Fibroblast of skin of scalp (primary cell): ENCODE results near the gene CLCN2.

Experiments used
- DNase-seq: peaks from one replicate; pipeline ENCODE4 v3.0.0-alpha.2; 2013

Gene CLCN2

DNA sequence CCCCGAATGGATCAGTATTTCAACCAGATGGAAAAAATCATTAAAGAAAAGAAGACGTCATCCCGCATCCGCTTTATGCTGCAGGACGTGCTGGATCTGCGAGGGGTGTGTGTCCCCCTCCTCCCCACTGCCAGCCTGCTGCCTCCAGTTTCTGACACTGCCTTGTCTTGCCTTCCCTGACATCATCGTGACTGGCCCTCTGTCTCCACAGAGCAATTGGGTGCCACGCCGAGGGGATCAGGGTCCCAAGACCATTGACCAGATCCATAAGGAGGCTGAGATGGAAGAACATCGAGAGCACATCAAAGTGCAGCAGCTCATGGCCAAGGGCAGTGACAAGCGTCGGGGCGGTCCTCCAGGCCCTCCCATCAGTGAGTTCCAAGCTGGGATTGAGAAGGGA is 36.1 kb downstream of the CLCN2 start:
- no peak for DNase-seq

DNA sequence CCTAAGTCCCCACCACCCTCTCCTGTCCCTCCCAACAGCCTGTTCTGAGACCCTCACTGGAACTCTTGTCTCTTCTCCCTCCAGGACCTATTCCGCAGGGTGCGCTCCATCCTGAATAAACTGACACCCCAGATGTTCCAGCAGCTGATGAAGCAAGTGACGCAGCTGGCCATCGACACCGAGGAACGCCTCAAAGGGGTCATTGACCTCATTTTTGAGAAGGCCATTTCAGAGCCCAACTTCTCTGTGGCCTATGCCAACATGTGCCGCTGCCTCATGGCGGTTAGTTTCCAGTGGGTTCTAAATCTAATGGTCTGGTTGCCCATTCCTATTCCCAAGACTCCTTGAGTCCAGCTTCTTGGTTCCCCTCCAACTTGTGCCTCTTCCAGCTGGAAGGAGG is 37.7 kb downstream of the CLCN2 start:
- no peak for DNase-seq

DNA sequence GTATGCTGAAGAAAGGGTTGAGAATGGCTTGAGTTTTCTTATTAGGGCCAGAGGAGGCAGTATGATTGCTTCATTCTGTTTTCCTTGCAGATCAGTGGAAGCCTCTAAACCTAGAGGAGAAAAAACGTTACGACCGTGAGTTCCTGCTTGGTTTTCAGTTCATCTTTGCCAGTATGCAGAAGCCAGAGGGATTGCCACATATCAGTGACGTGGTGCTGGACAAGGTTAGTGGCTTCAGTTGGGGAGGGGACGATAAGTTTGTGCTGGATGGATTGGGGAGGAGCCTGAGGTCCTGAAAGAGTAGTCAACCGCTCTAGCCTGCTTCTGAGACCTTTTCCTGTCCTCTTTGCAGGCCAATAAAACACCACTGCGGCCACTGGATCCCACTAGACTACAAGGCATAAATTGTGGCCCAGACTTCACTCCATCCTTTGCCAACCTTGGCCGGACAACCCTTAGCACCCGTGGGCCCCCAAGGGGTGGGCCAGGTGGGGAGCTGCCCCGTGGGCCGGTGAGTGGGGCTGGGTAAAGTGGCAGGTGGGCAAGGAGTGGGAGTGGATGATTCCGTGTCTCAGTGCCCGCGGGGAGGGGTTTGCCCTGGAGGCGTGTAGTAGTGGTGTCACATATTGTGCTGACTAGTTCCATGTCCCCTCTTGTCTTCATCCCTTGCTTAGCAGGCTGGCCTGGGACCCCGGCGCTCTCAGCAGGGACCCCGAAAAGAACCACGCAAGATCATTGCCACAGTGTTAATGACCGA is 38.5 kb downstream of the CLCN2 start:
- DNase-seq: no peak

DNA sequence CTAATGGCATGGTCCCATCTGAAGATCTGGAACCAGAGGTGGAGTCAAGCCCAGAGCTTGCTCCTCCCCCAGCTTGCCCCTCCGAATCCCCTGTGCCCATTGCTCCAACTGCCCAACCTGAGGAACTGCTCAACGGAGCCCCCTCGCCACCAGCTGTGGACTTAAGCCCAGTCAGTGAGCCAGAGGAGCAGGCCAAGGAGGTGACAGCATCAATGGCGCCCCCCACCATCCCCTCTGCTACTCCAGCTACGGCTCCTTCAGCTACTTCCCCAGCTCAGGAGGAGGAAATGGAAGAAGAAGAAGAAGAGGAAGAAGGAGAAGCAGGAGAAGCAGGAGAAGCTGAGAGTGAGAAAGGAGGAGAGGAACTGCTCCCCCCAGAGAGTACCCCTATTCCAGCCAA is 39.7 kb downstream of the CLCN2 start:
- no peak for DNase-seq

DNA sequence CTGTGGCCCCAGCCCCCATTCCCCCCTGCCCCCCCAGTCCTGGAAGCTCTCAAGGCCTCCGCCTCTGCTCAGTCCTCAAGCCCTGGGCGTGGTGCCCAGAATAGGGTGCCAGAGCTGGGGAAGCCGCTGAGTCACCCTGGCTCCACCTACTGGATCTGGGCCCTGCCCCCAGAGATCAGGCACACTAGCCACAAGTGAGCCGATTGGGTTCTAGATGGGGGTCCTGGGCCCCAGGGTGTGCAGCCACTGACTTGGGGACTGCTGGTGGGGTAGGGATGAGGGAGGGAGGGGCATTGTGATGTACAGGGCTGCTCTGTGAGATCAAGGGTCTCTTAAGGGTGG is 41.3 kb downstream of the CLCN2 start:
- DNase-seq: peak; percentile 98

DNA sequence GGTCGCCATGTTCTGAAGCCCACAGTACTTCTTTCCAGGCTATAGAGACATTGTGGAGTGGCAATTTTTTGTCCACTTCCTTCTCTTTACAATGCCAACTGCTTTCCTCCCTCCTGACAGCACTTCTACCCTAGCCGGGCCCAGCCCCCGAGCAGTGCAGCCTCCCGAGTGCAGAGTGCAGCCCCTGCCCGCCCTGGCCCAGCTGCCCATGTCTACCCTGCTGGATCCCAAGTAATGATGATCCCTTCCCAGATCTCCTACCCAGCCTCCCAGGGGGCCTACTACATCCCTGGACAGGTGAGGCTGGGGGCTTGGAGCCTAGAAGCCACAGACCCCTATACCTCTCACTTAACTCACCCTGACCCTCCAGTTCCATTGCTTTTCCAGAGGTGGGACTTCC is 44.2 kb downstream of the CLCN2 start:
- no peak for DNase-seq

DNA sequence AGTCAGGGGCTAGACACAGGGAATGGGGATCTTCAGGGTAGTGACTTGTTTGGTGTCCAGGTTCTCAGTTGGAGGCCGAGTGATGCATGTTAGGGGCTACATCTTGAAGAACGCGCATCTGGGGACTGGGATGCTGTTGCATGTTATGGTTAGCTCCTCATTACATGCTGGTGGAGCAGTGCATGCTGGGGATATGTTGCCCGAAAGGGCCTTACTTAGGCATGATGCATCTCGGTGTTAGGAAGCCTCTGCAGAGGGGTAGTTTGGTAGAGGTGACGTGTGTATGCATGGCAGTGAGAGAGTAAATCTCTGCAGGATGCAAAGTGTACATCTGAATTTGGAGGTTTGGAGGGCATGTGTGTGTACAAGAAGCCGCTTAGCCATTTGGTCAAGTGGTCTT is 44.6 kb downstream of the CLCN2 start:
- no peak for DNase-seq

DNA sequence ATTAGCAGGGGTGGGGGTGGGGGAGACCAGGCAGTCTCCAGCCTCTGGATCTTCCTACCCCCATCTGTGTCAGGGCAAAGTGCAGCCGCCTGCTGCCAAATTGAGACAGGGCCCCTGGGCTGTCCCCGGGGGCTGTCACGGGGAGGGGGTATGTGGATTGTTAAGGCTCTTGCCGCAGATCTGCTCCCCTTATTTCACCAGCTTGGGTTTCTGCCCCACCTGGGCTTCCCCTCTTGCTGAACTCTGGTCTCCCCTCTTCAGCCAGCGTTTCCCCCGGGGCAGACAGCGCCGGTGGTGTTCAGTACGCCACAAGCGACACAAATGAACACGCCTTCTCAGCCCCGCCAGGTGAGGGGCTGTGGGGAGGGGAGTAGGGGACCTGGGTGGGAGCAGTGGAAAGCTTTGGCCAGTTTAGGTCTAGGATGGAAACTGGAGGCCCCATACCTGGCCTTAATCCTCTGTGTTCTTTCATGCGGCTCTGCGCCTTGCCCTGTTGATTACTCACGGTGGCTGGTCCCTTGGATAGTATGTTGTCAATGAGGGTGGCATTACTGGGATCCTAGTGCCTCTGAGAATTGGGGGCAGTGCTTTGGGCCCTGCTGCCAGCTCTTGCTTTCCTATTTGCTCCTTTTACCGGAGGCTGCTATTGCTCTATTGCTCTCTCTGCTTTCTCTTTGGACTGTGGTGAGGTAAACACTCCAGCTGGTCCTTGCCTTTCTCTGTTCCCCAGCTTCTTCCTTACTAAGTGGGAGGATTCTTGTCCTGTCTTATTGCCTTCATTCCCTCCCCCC is 45.3 kb downstream of the CLCN2 start:
- DNase-seq: no peak

DNA sequence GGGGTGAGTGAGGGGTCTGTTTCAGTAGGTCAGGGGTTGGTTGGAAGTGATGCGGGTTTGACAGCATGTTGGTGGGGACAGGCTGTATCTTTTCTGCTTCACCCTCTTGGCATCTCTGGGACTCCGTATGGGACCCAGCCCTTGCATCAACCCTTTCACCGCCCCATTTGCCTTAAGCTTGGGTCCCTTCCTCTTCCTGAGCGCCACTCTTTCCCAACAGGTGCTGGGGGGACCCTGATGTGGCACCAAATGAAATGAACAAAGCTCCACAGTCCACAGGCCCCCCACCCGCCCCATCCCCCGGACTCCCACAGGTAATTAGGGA is 45.9 kb downstream of the CLCN2 start:
- peak; percentile 18 for DNase-seq

DNA sequence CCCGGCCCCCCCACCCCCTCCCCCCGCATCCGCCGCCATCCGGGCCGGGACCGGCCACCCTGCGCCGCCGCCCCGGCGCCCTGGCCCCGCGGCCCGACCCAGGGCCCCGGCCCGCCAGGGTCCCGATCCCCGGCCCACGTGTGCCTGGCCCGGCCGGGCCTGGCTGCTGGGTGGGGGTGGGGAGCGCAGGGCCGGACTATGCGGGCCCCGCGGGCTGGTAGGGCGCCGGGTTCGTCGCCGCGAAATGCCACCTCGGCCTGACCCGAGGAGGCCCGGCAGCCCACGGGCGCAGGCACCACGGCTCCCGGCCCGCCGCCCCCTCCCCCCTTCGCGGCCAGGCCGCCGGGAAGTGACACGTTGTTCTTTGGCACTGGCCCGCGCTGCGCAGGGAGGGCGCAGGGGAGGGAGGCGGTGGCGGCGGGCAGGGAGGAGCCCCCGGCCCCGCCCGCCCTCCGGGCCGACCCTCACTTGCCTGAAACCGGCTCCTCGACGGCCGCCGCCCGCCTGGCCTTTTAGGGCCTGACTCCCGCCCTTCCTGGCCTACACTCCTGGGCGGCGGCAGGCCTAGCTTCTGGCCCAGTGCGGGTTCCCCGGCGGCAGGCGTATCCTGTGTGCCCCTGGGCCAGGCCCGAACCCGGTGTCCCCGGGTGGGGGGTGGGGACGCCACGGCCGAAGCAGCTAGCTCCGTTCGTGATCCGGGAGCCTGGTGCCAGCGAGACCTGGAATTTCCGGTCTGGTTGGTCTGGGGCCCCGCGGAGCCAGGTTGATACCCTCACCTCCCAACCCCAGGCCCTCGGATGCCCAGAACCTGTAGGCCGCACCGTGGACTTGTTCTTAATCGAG is 46.5 kb downstream of the CLCN2 start:
- DNase-seq: peak; percentile 87

DNA sequence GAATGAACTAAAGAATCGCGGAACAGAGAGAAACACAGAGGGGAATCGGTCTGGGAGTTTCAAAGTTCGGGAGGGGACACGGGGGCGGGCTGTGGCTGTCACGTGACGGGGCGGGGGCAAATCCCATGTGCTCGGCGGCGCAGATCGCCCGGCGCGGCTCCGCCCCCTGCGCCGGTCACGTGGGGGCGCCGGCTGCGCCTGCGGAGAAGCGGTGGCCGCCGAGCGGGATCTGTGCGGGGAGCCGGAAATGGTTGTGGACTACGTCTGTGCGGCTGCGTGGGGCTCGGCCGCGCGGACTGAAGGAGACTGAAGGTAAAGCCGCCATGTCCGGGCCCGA is 47.1 kb downstream of the CLCN2 start, which contains the start of gene EIF4G1:
Gene EIF4G1, plus strand, starts transcription at position 244 of the 337 bp plus-strand sequence. CDS start 1,191 bp downstream, outside the sequence.
- peak; percentile 95 for DNase-seq

DNA sequence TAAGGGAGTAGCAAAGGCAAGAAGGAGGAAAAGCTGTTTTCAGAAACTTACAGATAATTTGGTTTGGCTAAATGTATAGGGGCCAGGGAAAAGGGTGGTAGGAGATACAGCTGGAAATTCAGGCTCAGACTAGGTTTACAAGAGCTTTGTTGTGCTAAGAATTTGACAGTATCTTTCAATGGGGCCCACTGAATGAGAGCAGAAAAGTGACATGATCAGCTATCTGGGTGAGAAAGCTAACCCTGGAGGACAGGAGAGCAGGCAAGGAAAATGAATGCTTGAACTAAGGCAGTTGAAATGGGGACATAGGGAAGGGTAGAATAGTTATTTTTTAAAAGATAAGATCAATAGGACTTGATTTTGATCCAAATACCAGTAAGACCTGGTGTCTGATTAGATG is 49.8 kb downstream of the CLCN2 start:
- DNase-seq: no peak

DNA sequence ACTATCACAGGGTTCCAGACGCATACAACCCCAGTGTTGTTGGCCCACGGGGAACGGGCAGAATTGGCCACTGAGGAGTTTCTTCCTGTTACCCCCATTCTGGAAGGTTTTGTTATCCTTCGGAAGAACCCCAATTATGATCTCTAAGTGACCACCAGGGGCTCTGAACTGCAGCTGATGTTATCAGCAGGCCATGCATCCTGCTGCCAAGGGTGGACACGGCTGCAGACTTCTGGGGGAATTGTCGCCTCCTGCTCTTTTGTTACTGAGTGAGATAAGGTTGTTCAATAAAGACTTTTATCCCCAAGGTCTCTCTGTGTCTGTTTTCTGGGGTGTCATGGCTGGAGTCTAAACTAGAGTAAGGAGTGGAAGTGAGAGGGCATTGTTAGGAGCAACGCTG is 52.7 kb downstream of the CLCN2 start:
- DNase-seq: no peak

DNA sequence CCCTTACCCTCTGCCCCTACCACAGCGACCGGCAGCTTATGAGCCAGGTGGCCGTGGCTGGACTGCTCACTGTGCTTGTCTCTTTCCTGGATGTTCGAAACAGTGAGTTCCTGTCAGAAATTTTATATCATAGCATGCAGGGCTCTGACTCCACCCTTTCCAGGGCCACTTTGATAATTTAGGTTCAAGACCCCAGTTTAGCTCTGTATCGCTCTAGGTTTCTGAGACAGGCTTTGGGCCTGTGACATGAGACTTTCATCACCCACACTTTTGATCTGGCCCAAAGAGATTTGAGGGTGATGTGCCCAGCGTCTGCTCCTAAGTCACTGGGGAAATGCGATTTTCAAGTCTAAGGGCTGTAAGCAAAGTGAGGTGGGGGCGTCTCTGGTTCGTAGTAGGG is 53.5 kb downstream of the CLCN2 start:
- no peak for DNase-seq

DNA sequence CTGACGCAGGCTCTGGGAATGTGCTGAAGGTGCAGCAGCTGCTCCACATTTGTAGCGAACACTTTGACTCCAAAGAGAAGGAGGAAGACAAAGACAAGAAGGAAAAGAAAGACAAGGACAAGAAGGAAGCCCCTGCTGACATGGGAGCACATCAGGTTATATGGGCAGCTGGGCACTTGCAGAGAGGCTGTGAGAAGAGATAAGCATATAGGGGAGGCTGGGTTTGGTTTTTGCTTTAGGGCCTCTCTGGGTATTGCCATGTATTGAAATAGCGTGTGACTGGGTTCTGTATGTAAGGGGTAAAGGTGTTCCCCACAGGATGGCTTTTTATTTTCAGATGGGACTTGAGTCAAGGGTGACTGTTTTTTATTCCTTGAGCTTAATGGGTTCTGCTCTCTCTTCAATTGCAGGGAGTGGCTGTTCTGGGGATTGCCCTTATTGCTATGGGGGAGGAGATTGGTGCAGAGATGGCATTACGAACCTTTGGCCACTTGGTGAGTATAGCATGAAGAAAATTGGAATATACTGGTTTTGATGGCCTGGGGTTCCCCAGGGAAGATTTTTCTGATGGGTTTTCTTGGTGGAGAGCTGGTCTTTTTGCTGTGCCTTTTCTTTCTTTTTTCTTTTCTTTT is 54.9 kb downstream of the CLCN2 start:
- DNase-seq: no peak

DNA sequence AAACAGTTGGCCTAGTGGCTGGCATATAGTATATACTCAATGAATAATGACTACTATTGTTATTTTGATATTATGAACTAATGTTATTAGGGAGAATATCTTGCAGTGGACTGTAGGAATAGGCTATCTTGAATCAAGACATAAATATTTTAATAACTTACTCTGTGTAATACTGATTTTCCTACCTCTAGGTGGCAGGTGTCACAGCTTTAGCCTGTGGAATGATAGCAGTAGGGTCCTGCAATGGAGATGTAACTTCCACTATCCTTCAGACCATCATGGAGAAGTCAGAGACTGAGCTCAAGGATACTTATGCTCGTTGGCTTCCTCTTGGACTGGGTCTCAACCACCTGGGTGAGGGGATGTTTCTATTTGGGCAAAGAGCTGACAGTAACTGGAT is 55.8 kb downstream of the CLCN2 start:
- peak; percentile 22 for DNase-seq

DNA sequence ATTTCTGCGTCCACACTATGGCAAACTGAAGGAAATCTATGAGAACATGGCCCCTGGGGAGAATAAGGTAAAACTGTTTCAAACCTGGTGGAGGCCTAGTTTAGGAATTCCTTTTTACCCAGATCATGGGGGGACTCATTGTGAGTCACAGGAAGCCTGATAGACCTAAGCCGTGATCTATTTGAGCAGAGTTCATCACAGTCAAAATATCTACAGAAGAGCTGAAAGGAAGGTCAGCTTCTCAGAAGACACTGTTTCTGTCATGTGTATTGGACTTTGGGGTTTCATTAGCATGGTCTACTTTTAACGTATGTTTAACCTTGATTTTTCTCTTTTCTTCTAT is 61.1 kb downstream of the CLCN2 start:
- DNase-seq: peak; percentile 27

DNA sequence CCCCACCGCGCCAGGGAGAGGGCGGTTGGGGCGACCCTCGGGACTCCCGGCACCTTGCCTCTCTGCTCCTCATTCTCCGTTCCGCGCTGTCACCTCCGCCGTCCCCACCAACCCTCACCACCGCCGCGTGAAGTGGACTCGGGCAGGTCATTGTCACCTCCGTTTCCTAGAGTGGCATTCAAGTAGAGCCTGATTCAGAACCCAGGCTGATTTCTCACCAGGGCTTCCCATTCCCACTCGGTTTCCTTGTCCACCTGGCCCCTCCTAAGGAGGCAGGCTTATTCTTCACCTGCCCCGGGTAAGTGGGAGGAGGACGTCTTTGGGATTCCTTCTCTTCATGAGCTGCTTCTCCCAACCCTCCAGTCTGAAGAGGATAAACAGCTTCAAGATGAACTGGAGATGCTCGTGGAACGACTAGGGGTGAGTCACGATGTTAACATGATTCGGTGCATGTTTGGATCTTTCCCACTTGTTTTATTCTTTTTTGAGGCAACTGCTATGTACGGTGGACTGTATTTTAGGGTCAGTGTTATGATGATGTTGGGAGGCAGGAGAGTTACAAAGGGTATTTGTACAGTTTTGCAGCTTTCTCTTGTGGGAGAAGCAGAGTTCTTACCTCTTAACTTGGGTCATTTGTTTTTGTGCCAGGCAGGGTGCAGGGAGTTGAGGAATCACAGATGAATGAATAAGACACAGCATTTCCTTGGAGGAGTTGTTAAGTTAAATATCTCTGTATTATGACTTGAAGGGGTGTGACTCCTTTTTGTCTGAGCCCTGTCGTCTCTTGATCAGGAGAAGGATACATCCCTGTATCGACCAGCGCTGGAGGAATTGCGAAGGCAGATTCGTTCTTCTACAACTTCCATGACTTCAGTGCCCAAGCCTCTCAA is 61.7 kb downstream of the CLCN2 start:
- DNase-seq: no peak

DNA sequence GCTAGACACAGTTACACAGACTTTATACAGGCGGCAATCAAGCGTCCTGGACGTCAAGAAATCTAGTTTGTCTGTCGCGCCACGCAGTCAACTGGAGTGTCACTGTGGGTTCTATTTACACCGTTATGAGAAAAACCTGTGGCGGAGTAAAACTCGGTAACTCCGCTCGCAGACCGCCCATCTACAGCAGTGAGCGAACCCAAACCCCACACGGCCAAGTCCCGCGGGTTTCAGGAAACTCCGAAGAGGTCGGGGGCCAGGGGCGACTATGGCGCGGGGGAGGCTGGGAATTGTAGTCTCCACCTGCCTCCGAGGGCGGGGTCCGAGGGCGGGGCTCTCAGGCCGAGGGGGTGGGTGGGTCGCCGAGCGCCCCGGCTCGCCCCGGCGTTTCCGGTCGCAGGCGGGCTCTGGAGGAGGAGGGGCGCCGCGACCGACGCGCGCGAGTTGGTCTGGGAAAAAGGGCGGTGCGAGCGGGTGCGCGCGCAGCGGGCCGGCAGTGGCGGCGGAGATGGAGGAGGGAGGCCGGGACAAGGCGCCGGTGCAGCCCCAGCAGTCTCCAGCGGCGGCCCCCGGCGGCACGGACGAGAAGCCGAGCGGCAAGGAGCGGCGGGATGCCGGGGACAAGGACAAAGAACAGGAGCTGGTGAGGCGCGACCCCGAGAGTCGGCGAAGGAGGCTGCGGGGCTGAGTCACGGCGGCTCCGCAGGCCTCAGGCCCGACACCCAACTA is 62.5 kb downstream of the CLCN2 start, which contains the start of gene PSMD2:
Gene PSMD2, plus strand, starts transcription at position 483 of the 729 bp plus-strand sequence. Its CDS starts 26 bp downstream, at position 509.
- peak; percentile 97 for DNase-seq

DNA sequence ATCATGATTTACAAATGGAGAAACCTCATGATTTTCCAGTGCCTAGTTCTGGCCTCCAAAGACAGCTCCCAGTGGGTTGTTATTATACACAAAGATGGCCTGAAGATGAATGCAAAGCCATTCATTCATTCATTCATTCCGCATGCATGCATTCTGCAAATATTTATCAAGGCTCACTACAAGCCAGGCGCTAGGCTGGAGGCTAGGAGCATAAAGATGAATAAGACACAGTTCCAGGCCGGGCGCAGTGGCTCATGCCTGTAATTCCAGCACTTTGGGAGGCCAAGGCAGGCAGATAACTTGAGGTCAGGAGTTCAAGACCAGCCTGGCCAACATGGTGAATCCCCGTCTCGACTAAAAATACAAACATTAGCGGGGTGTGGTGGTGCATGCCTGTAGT is 64.8 kb downstream of the CLCN2 start:
- no peak for DNase-seq
